IMR-90 (cell line): ENCODE results near the gene MID1. TPM values are rescaled to one million over a fixed set of nuclear protein-coding genes. Genes with fewer than 3 reads are reported as not detected.

ENCODE experiments used
- ATAC-seq: fragments of 200-7000 bp; cut with Tn5 transposase; 2 replicates; pipeline ENCODE4 v1.9.1; 2020; ENCODE audit warnings: low read depth, mild to moderate bottlenecking, moderate library complexity
- BruUV-seq: library from RNA; stranded (reverse); fragments of 400-500 nt; replicated peaks from 2 replicates; lab custom pipeline; 2021; lab: Mats Ljungman, UMichigan
- CTCF ChIA-PET: fragments of 300-600 bp; formaldehyde crosslinking; extraction: SDS; loops from one replicate; lab custom pipeline; 2021; ENCODE audit warnings: antibody characterized with exemption; lab: Yijun Ruan, JAX
- POLR2A ChIA-PET: fragments of 300-600 bp; sonication (Branson Sonifier 250); formaldehyde crosslinking; loops from one replicate; lab custom pipeline; 2022; ENCODE audit warnings: antibody characterized with exemption; ENCODE audit not compliant: unreplicated experiment; lab: Charles Lee
- DNase-seq: peaks from one replicate; pipeline ENCODE4 v3.0.0; 2013
- H2AFZ ChIP-seq: replicated peaks from 2 replicates; pipeline ENCODE3; 2013; ENCODE audit warnings: low read length, mild to moderate bottlenecking; ENCODE audit not compliant: poor library complexity
- H2AK5ac ChIP-seq: 2 replicates; pipeline ENCODE4 v1.6.1; 2013; ENCODE audit warnings: low read depth, low read length, inconsistent platforms
- H2AK9ac ChIP-seq: replicated peaks from 2 replicates; pipeline ENCODE3; 2013; ENCODE audit warnings: mild to moderate bottlenecking, low read depth, low read length, moderate library complexity; ENCODE audit not compliant: poor library complexity
- H2BK120ac ChIP-seq: 2 replicates; pipeline ENCODE4 v1.6.1; 2013; ENCODE audit warnings: low read depth, low read length, inconsistent platforms
- H2BK15ac ChIP-seq: 3 replicates; pipeline ENCODE4 v1.6.1; 2013; ENCODE audit warnings: low read depth, low read length, inconsistent platforms
- H2BK20ac ChIP-seq: 2 replicates; pipeline ENCODE4 v1.6.1; 2013; ENCODE audit warnings: low read depth, mild to moderate bottlenecking, inconsistent platforms, low read length, moderate library complexity
- H2BK5ac ChIP-seq: 2 replicates; pipeline ENCODE4 v1.6.1; 2013; ENCODE audit warnings: mild to moderate bottlenecking, low read depth, low read length, inconsistent platforms; ENCODE audit not compliant: poor library complexity, severe bottlenecking
- H3K14ac ChIP-seq: replicated peaks from 2 replicates; pipeline ENCODE4 v1.6.1; 2013; ENCODE audit warnings: low read depth, low read length, inconsistent platforms
- H3K18ac ChIP-seq: 2 replicates; pipeline ENCODE4 v1.6.1; 2013; ENCODE audit warnings: low read depth, low read length, control low read depth
- H3K23ac ChIP-seq: 2 replicates; pipeline ENCODE4 v1.6.1; 2013; ENCODE audit warnings: low read depth, low read length, inconsistent platforms
- H3K27ac ChIP-seq: 2 replicates; pipeline ENCODE4 v1.5.1; 2013; ENCODE audit warnings: mild to moderate bottlenecking, control low read depth, low read length; ENCODE audit not compliant: insufficient read depth
- H3K27me3 ChIP-seq: 2 replicates; pipeline ENCODE4 v1.6.1; 2013; ENCODE audit warnings: low read length; ENCODE audit not compliant: control insufficient read depth, insufficient read depth
- H3K36me3 ChIP-seq: 2 replicates; pipeline ENCODE4 v1.6.1; 2013; ENCODE audit warnings: low read length, mixed read lengths; ENCODE audit not compliant: control insufficient read depth, insufficient read depth
- H3K4ac ChIP-seq: 2 replicates; pipeline ENCODE4 v1.6.1; 2013; ENCODE audit warnings: low read depth, low read length, inconsistent platforms
- H3K4me1 ChIP-seq: 2 replicates; pipeline ENCODE4 v1.6.1; 2013; ENCODE audit warnings: low read length, mixed read lengths; ENCODE audit not compliant: control insufficient read depth, insufficient read depth
- H3K4me2 ChIP-seq: 2 replicates; pipeline ENCODE4 v1.6.1; 2013; ENCODE audit warnings: low read depth, mild to moderate bottlenecking, control low read depth, low read length, moderate library complexity
- H3K4me3 ChIP-seq: 2 replicates; pipeline ENCODE4 v1.5.1; 2013; ENCODE audit warnings: low read depth, mild to moderate bottlenecking, control low read depth, low read length, moderate library complexity; ENCODE audit not compliant: insufficient read depth
- H3K56ac ChIP-seq: 2 replicates; pipeline ENCODE4 v1.6.1; 2013; ENCODE audit warnings: low read length, inconsistent platforms; ENCODE audit not compliant: insufficient read depth; ENCODE audit errors: extremely low read depth
- H3K79me1 ChIP-seq, 2 experiments: 2 replicates each; pipeline ENCODE4 v1.6.1; 2013; ENCODE audit warnings: low read length in 2 of 2, inconsistent platforms in 1 of 2, low read depth in 1 of 2
- H3K9ac ChIP-seq: 2 replicates; pipeline ENCODE4 v1.6.1; 2013; ENCODE audit warnings: low read depth, low read length, control low read depth
- H3K9me1 ChIP-seq: 2 replicates; pipeline ENCODE4 v1.6.1; 2013; ENCODE audit warnings: low read length, inconsistent platforms; ENCODE audit not compliant: insufficient read depth
- H3K9me3 ChIP-seq: 2 replicates; pipeline ENCODE4 v1.6.1; 2013; ENCODE audit warnings: low read length; ENCODE audit not compliant: control insufficient read depth, insufficient read depth
- H4K20me1 ChIP-seq: 2 replicates; pipeline ENCODE4 v1.6.1; 2013; ENCODE audit warnings: low read length, inconsistent platforms; ENCODE audit not compliant: insufficient read depth
- H4K5ac ChIP-seq: 2 replicates; pipeline ENCODE4 v1.6.1; 2013; ENCODE audit warnings: mild to moderate bottlenecking, low read depth, low read length, control low read depth
- H4K8ac ChIP-seq, 2 experiments: 2 replicates each; pipeline ENCODE4 v1.6.1; 2013; ENCODE audit warnings: low read depth in 2 of 2, low read length in 2 of 2, control low read depth in 1 of 2, inconsistent platforms in 1 of 2
- H4K91ac ChIP-seq: 2 replicates; pipeline ENCODE4 v1.6.1; 2013; ENCODE audit warnings: low read depth, low read length, inconsistent platforms; ENCODE audit not compliant: insufficient read depth
- BHLHE40 ChIP-seq: fragments of 150-350 bp; IDR thresholded peaks from 2 replicates; pipeline ENCODE4 v1.6.1; 2016; ENCODE audit warnings: mild to moderate bottlenecking, low read depth, low read length
- CEBPB ChIP-seq: IDR thresholded peaks from 2 replicates; pipeline ENCODE4 v1.6.1; 2012; ENCODE audit warnings: low read depth, low read length, improper control_type of control experiment
- CHD1 ChIP-seq: IDR thresholded peaks from 2 replicates; pipeline ENCODE4 v1.6.1; 2012; ENCODE audit warnings: low read depth, low read length, improper control_type of control experiment
- CTCF ChIP-seq: conservative IDR thresholded peaks from 2 replicates; pipeline ENCODE4 v1.5.1; 2012; ENCODE audit warnings: mild to moderate bottlenecking, low read depth, low read length, improper control_type of control experiment
- ELK1 ChIP-seq: fragments of 150-350 bp; IDR thresholded peaks from 2 replicates; pipeline ENCODE4 v1.6.1; 2016; ENCODE audit warnings: low read depth, mild to moderate bottlenecking, low read length, moderate library complexity, borderline replicate concordance
- FOS ChIP-seq: fragments of 150-350 bp; IDR thresholded peaks from 2 replicates; pipeline ENCODE4 v1.6.1; 2016; ENCODE audit warnings: low read depth, low read length
- MAFK ChIP-seq: IDR thresholded peaks from 2 replicates; pipeline ENCODE4 v1.6.1; 2012; ENCODE audit warnings: low read depth, low read length, improper control_type of control experiment
- MAZ ChIP-seq: IDR thresholded peaks from 2 replicates; pipeline ENCODE4 v1.6.1; 2012; ENCODE audit warnings: low read depth, mild to moderate bottlenecking, low read length, improper control_type of control experiment, moderate library complexity, borderline replicate concordance
- MXI1 ChIP-seq: IDR thresholded peaks from 2 replicates; pipeline ENCODE4 v1.6.1; 2012; ENCODE audit warnings: low read depth, mild to moderate bottlenecking, low read length, moderate library complexity, borderline replicate concordance
- NFE2L2 ChIP-seq: fragments of 150-350 bp; IDR thresholded peaks from 2 replicates; pipeline ENCODE4 v1.6.1; 2016; ENCODE audit warnings: low read depth, mild to moderate bottlenecking, low read length
- POLR2A ChIP-seq: IDR thresholded peaks from 2 replicates; pipeline ENCODE4 v1.6.1; 2012; ENCODE audit warnings: mild to moderate bottlenecking, low read depth, low read length
- RAD21 ChIP-seq: IDR thresholded peaks from 2 replicates; pipeline ENCODE4 v1.6.1; 2012; ENCODE audit warnings: low read length, improper control_type of control experiment
- RCOR1 ChIP-seq: IDR thresholded peaks from 2 replicates; pipeline ENCODE4 v1.6.1; 2012; ENCODE audit warnings: mild to moderate bottlenecking, low read length, improper control_type of control experiment; ENCODE audit not compliant: insufficient replicate concordance
- RFX5 ChIP-seq: IDR thresholded peaks from 2 replicates; pipeline ENCODE4 v1.8.0; 2012; ENCODE audit warnings: low read depth, mild to moderate bottlenecking, low read length, moderate library complexity
- SMC3 ChIP-seq: fragments of 150-350 bp; IDR thresholded peaks from 2 replicates; pipeline ENCODE4 v1.6.1; 2016; ENCODE audit warnings: low read depth, mild to moderate bottlenecking, antibody characterized with exemption, low read length, moderate library complexity
- USF2 ChIP-seq: fragments of 150-350 bp; IDR thresholded peaks from 2 replicates; pipeline ENCODE4 v1.6.1; 2017; ENCODE audit warnings: mild to moderate bottlenecking, antibody characterized with exemption, low read length, low read depth
- WGBS, 2 experiments: methylation state at CpG; one replicate each; pipeline versions ENCODE4 v1.1.5 to v1.1.7; 2013; ENCODE audit warnings: missing lambda C conversion rate in 2 of 2; ENCODE audit not compliant: insufficient read length in 1 of 2; ENCODE audit errors: extremely low coverage in 2 of 2; 5-methylcytosine and 5-hydroxymethylcytosine counted together
- dilution Hi-C: fragments of 300-500 bp; cut with HindIII; formaldehyde crosslinking; loops from one replicate; pipeline ENCODE4 v1.14.3; 2018; ENCODE audit warnings: low sequenced_read_pairs; ENCODE audit not compliant: unreplicated experiment
- in situ Hi-C: fragments of 300-500 bp; cut with MboI; formaldehyde crosslinking; loops from 3 replicates; pipeline ENCODE4 v1.14.3; 2019; ENCODE audit warnings: low sequenced_read_pairs, inconsistent platforms, mixed read lengths
- intact Hi-C: fragments of 100-400 bp; cut with micrococcal nuclease; formaldehyde crosslinking; loops from 2 replicates; pipeline ENCODE4 v1.10.0; 2022
- polyA plus RNA-seq, 3 experiments: library from polyadenylated mRNA; depleted of rRNA; stranded (reverse); fragments of >200 nt; gene quantifications; 2 replicates each; pipeline ENCODE4 v1.2.3, GENCODE V29; 2012; ENCODE audit warnings: low replicate concordance in 1 of 3
- total RNA-seq: library from RNA; depleted of rRNA; stranded (reverse); fragments of >200 nt; gene quantifications from 2 replicates; pipeline ENCODE4 v1.2.3, GENCODE V29; 2012

The MID1 gene
- total and polyA plus RNA-seq, 2 of the 4 experiments (the other 2 are of a cell fraction) = 37.2 to 106 TPM

- dilution Hi-C loops = no loop called here
- H2AFZ ChIP-seq = peak overlapping the region; percentile 13
- H3K9me1 ChIP-seq = no peaks in the 10 kb centered on the region
- ChIA-PET POLR2A (no interaction called here), CTCF (no interaction called here)
- no peaks in the 10 kb centered on the region for H3K36me3 ChIP-seq
- in situ Hi-C loops = no loop called here
- no TSS peak for BruUV-seq
- H3K27me3 ChIP-seq = no peaks in the 10 kb centered on the region
- no CpG with 5 or more reads among the region's 3 CpGs for WGBS, 2 experiments
- no peak overlapping the region for H3K9ac ChIP-seq
- H3K9me3 ChIP-seq = no peaks in the 10 kb centered on the region
- H4K5ac ChIP-seq = no peak overlapping the region
- H3K56ac ChIP-seq = no peak overlapping the region
- H3K4ac ChIP-seq = no peak overlapping the region
- H3K18ac ChIP-seq = no peak overlapping the region; the same call in 1 of the 2 replicates
- H4K20me1 ChIP-seq = no peaks in the 10 kb centered on the region
- peak overlapping the region; percentile 30 for H2BK5ac ChIP-seq
- ATAC-seq (no peak), DNase-seq (no peak)
- no peak overlapping the region for H2BK15ac ChIP-seq
- no peak overlapping the region for H3K4me2 ChIP-seq
- H3K4me1 ChIP-seq = peaks cover 10% of the 10 kb centered on the region
- no peak overlapping the region for H2AK5ac ChIP-seq
- no peak for TF ChIP-seq SMC3
- TF ChIP-seq CEBPB = no peak
- no peak for TF ChIP-seq NFE2L2
- no peak for TF ChIP-seq POLR2A
- no peak for TF ChIP-seq FOS
- TF ChIP-seq RFX5 = no peak
- no peak for TF ChIP-seq CHD1
- TF ChIP-seq ELK1 = no peak
- no peak for TF ChIP-seq RAD21
- TF ChIP-seq BHLHE40 = no peak
- TF ChIP-seq MAZ = no peak
- TF ChIP-seq RCOR1 = no peak
- TF ChIP-seq MXI1 = no peak
- no peak for TF ChIP-seq CTCF
- TF ChIP-seq USF2 = no peak
- no peak for TF ChIP-seq MAFK
- H2AK9ac ChIP-seq = no peak overlapping the region
- no peak overlapping the region for H3K23ac ChIP-seq
- no peak overlapping the region for H2BK20ac ChIP-seq
- H4K91ac ChIP-seq = no peak overlapping the region
- H3K4me3 ChIP-seq = no peak overlapping the region
- H3K27ac ChIP-seq = no peak overlapping the region
- no peak overlapping the region for H3K14ac ChIP-seq
- intact Hi-C loops = no loop called here
- H3K79me1 ChIP-seq = no peaks in the 10 kb centered on the region
- H4K8ac ChIP-seq = 0 out of 4 replicates have a peak overlapping the region, but pooled peaks of 1 of the 2 experiments have one; percentile 28
- no peak overlapping the region for H2BK120ac ChIP-seq
Measured at GRCh38 chrX:10628906-10629305, 8.5 kb upstream of the MID1 start.
